HG03378 (cell line): ENCODE measurements around the gene NEDD4L.

ENCODE experiments used
- ATAC-seq: cut with Tn5 transposase; IDR thresholded peaks from one replicate; pipeline ENCODE4 v1.9.1; 2021; ENCODE audit warnings: mild to moderate bottlenecking, moderate library complexity; ENCODE audit not compliant: unreplicated experiment

The NEDD4L gene

GRCh38 chr18:58177004-58177717 is 133.1 kb downstream of the NEDD4L start:
- no peak for ATAC-seq

- ATAC-seq, result no peak
Measured at GRCh38 chr18:58177896-58178470, 134.0 kb downstream of the NEDD4L start.

GRCh38 chr18:58178511-58178910 is 134.5 kb downstream of the NEDD4L start:
- no peak for ATAC-seq

GRCh38 chr18:58180172-58180571 is 136.1 kb downstream of the NEDD4L start:
- no peak for ATAC-seq

GRCh38 chr18:58180738-58181353 is 136.8 kb downstream of the NEDD4L start:
- ATAC-seq, result no peak

- ATAC-seq, result no peak
Measured at GRCh38 chr18:58181988-58182387, 138.0 kb downstream of the NEDD4L start.

GRCh38 chr18:58183226-58183625 is 139.2 kb downstream of the NEDD4L start:
- ATAC-seq, result no peak

GRCh38 chr18:58186258-58186948 is 142.4 kb downstream of the NEDD4L start:
- no peak for ATAC-seq

GRCh38 chr18:58187674-58188073 is 143.6 kb downstream of the NEDD4L start:
- ATAC-seq, result no peak

GRCh38 chr18:58188996-58189395 is 145.0 kb downstream of the NEDD4L start:
- no peak for ATAC-seq

- ATAC-seq, result no peak
Measured at GRCh38 chr18:58190842-58191530, 147.0 kb downstream of the NEDD4L start.

GRCh38 chr18:58191626-58192025 is 147.6 kb downstream of the NEDD4L start:
- no peak for ATAC-seq

GRCh38 chr18:58192519-58192918 is 148.5 kb downstream of the NEDD4L start:
- ATAC-seq, result no peak

GRCh38 chr18:58194028-58194427 is 150.0 kb downstream of the NEDD4L start:
- ATAC-seq, result no peak

- peak; percentile 44 for ATAC-seq
Measured at GRCh38 chr18:58195278-58195765, 151.3 kb downstream of the NEDD4L start.

GRCh38 chr18:58196164-58196563 is 152.1 kb downstream of the NEDD4L start:
- no peak for ATAC-seq

GRCh38 chr18:58196881-58197872 is 153.2 kb downstream of the NEDD4L start:
- ATAC-seq, result no peak

- no peak for ATAC-seq
Measured at GRCh38 chr18:58201268-58201667, 157.2 kb downstream of the NEDD4L start.
